Muscle layer of colon (tissue), 2 donors: ENCODE data around the gene DDX51.

Source experiments
- H3K27ac ChIP-seq: one replicate; pipeline ENCODE4 v1.7.0; 2013; ENCODE audit warnings: low read depth, mild to moderate bottlenecking, low read length, moderate library complexity
- H3K27me3 ChIP-seq, 2 donors: one replicate each; pipeline ENCODE4 v1.7.0; 2013; ENCODE audit warnings: low read length in 2 of 2, mild to moderate bottlenecking in 2 of 2; ENCODE audit not compliant: insufficient read depth in 2 of 2, control insufficient read depth in 1 of 2
- H3K36me3 ChIP-seq: one replicate; pipeline ENCODE4 v1.7.0; 2013; ENCODE audit warnings: mild to moderate bottlenecking, low read length; ENCODE audit not compliant: insufficient read depth
- H3K4me1 ChIP-seq: one replicate; pipeline ENCODE4 v1.7.0; 2013; ENCODE audit warnings: mild to moderate bottlenecking, low read length; ENCODE audit not compliant: insufficient read depth
- H3K4me3 ChIP-seq, 2 donors: one replicate each; pipeline ENCODE4 v1.7.0; 2013; ENCODE audit warnings: low read length in 2 of 2, low read depth in 1 of 2, mild to moderate bottlenecking in 1 of 2, moderate library complexity in 1 of 2
- H3K9ac ChIP-seq: one replicate; pipeline ENCODE4 v1.7.0; 2013; ENCODE audit warnings: low read length
- H3K9me3 ChIP-seq: one replicate; pipeline ENCODE4 v1.7.0; 2013; ENCODE audit warnings: mild to moderate bottlenecking, low read length
- donor health status: abdominal sarcoma.
- donor health status: Adenocarcinoma of cecum.

Gene DDX51

DNA sequence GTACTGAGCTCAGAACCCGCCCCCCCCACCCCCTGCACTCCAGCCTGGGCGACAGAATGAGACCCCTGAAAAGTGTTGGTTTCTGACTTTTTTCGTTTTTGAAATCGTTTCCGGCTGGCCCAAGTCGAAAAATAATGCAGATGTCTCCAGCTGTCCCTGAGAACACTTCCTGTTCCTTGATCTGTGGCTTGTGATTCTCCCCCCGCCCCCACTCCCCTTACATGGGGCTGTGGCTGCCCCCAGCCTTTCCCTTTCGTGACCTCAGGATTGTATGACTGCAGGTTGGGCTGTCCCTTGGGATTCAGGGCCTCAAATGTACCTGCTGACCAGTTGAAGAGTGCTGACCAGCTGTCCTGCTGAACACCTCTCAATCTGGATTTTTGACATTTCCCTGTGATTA, 34.2 kb upstream of the DDX51 start:
- Histone ChIP-seq H3K27me3 (peaks cover 6 to 54% of the 10 kb centered on the region in 2 donors), H3K4me1 (no peaks in the 10 kb centered on the region), H3K9ac (no peak overlapping the region), H3K4me3 (no peak overlapping the region), H3K9me3 (no peaks in the 10 kb centered on the region), H3K36me3 (no peaks in the 10 kb centered on the region), H3K27ac (no peak overlapping the region)

DNA sequence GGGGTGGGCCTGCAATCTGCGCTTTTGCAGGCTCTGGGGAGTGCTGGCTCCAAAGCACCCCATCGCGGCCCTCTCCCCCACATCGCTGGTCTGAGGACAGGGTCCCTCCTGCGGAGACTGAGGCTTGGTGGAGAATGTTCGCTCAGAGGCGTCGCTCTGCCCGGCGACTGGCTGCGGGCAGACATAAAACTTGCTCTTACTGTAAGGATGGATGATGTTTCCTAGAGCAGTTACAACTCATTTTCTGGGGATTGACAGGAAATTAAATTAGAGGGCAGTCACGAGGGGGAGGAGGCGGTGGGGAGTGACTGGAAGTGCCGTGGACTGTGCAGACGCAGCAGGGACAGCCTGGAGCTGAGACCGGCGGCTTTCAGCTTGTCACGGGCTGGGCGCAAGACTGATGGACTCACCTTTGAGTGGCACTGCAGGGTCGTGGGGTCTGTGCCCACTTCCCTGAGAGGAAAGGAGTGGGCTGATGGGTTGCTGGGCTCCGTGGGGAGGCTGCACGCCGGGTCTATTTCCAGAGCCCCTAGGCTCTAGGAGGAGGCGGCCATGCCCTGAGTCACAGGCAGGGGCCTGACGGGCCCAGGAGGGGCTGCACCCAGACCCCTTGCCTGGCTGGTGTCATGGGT, 32.9 kb upstream of the DDX51 start:
- Histone ChIP-seq H3K9me3 (no peaks in the 10 kb centered on the region), H3K4me3 (no peak overlapping the region), H3K27me3 (peaks cover 6 to 67% of the 10 kb centered on the region in 2 donors), H3K4me1 (no peaks in the 10 kb centered on the region), H3K36me3 (no peaks in the 10 kb centered on the region), H3K27ac (no peak overlapping the region), H3K9ac (no peak overlapping the region)

DNA sequence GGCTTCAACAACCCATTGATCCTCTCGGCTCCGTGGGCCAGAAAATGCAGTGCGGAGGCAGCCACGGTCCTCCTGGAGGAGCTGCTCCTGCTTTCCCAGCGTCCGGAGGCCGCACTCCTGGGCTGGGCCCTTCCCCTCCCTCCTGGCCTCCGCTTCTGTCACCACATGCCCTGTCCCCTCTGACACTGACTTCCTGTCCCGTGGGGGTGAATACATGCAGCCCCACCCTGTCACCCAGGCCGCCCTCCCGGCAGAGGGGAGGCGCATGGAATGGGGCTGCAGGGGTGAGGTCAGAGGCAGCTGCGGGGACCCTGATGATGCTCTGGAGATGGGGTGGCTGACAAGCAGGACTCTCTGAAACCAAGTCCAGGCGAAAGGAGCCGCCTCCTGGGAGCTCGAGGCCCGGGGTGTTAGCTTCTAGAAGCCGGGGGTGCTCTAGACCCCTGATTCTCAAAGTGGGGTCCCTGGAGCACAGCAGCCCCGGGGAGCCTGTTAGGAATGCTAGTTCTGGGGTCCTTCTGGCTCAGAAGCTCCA, 32.3 kb upstream of the DDX51 start:
- Histone ChIP-seq H3K27me3 (peaks cover 6 to 73% of the 10 kb centered on the region in 2 donors), H3K4me1 (no peaks in the 10 kb centered on the region), H3K9ac (no peak overlapping the region)

DNA sequence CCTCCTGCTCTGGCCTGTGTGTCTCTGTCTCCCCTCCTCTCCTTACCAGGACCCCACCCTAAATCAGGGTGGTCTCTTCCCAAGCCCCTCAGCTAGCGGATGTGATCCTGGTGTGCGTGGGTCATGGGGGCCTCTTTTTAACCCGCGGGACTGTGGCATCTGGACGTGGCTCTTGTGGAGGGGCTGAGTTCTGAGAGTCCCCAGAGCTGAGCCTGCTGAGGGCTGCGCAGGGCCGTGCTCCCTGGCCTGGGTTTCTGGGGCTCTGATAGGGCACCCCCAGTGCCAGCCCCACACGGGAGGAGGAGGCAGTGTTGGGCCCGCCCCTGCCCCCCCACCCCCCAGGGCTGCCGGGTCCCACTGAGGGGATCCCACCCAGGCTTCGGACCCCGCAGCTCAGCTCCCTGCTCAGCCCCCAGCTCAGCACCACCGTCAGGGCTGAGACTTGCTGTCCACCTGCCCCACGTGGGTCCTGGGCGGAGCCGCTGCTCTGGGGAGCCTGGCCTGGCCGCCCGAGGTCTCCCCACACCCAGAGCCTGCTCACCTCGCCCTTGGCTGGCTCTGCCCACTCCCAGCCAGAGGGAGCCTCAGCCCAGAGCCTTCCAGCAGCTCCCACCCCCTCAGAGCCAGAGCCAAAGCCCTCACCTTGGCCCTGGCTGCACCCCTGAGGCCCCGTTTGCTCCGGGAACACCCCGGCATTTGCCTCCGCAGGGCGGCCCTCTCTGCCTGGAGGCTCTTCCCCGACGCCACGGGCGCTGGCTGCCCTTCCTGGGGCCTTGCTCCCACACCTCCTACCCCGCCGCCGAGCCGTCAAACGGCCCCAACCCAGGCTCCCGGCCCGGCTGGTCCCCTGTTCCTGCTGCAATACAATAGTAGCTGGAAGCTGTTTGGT, 31.6 kb upstream of the DDX51 start:
- Histone ChIP-seq H3K36me3 (no peaks in the 10 kb centered on the region), H3K9me3 (no peaks in the 10 kb centered on the region), H3K4me1 (no peaks in the 10 kb centered on the region), H3K27ac (no peak overlapping the region), H3K9ac (no peak overlapping the region), H3K27me3 (peaks cover 6 to 80% of the 10 kb centered on the region in 2 donors), H3K4me3 (no peak overlapping the region)

More for the DNA sequence above, 32.3 kb upstream of the DDX51 start:
- H3K9me3 ChIP-seq = no peaks in the 10 kb centered on the region
- H3K4me3 ChIP-seq = no peak overlapping the region
- H3K27ac ChIP-seq = no peak overlapping the region
- no peaks in the 10 kb centered on the region for H3K36me3 ChIP-seq

DNA sequence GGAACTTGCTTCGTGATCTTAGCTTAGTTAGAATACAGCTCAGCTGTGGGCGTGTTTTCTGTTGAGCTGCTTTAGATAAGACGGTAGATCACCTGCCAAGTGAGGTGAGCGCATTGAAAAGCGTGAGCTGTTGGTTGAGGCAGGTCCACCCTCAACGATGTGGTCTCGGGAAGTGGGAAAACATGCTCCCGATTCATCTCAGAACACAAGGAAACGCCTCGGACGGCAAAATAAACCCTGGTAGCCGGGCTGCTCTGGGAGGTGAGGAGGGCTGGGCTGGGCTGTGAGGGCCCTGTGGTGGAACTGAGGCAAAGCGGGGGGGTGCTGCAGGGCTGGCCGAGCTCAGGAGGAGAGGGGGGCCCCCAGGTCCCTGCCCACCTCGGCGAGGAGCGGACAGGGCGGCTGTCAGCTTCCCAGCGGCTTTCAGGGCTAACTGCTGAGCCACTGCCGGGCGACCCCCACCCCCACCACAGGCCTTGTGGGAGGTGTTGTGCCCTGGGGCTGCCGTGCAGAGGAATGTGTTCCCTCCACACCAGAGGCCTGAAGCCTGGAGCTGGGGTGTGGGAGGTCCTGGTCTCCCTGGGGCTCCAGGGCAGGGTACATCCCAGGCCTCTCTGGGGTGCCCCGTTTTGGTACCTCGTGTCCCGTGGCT, 30.8 kb upstream of the DDX51 start:
- Histone ChIP-seq H3K27ac (no peak overlapping the region), H3K9ac (no peak overlapping the region), H3K4me3 (no peak overlapping the region), H3K27me3 (peaks cover 6 to 85% of the 10 kb centered on the region in 2 donors), H3K36me3 (no peaks in the 10 kb centered on the region), H3K4me1 (no peaks in the 10 kb centered on the region), H3K9me3 (no peaks in the 10 kb centered on the region)

DNA sequence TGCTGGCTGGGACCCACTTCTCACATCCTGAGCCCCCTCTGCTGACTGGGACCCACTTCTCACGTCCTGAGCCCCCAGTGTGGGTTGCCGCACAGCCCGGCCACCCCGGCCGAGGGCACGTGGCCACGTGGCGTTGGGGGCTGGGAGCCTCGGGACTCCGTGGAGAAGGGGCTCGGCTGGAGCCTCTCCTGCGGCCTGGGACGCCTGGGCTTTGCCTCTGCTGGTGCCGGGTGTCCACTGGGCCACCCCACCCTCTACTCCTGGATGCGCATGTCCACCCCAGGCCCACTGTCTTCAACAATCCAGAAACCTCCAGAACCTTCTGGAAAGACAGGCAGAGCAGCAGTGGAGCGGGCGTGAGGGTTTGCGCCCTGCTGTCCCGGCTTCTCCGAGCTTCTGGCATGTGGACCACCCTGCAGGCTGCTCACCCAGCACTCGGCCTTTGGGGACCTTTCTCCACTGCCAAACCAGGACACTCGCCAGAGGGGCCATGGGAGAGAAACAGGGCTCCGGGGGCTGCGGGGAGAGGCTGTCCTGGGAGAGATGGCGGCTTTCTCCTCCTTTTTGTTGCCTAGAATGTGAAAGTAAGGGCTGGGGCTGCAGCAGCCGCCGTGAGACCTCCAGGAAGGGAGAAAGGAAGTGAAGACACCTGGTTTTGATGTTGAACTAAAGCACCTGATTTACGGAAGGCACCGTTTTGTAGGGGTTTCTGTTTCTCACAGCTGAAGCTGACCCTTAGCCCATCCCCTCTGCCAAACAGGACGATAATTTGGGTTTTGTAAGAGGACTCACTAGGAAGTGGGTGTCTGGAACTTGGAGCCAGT, 30.1 kb upstream of the DDX51 start:
- peaks cover 6 to 84% of the 10 kb centered on the region in 2 donors for H3K27me3 ChIP-seq
- no peak overlapping the region for H3K4me3 ChIP-seq
- H3K4me1 ChIP-seq = no peaks in the 10 kb centered on the region
- H3K9ac ChIP-seq = no peak overlapping the region
- no peaks in the 10 kb centered on the region for H3K36me3 ChIP-seq
- no peaks in the 10 kb centered on the region for H3K9me3 ChIP-seq
- no peak overlapping the region for H3K27ac ChIP-seq

DNA sequence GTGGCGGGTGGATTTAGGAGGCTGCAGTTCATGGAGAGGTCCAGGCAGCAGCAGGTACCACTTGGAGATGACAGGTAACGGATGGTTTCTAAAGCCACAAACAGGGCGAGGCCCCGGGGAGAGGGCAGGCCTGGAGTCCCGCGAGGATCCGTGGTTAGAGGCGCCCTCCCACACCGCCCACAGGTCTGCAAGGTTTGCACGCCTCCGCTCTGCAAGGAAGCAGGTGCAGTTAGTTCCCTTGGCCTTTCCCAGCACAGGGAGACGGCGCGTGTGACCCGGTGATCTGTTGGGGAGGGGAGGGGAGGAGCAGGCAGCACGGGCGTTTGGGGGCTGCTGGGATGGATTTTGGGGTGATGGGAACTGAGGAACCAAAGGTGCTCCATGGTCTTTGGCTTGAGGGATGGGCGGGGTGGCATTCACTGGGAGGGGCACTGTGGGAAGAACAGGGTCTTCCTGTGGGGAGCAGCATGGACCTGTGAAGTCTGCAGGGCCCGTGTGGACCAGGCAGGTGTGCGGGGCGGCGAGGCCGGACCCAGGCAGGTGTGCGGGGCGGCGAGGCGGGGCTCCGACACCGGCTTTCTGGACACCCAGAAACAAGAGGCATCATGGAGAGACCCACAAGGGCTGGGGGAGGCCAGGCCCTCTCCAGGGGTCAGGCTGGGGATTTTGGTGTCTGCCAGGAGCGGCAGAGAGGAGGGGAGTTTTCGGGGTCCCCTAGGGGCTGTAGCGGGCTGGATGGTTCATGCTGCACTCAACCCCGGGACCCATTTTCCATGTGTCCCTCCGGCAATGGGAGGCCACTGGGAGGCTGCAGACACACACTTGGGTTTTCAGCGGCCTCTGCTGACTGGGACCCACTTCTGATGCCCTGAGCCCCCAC, 29.3 kb upstream of the DDX51 start:
- Histone ChIP-seq H3K36me3 (no peaks in the 10 kb centered on the region), H3K9ac (no peak overlapping the region), H3K27ac (no peak overlapping the region), H3K4me1 (no peaks in the 10 kb centered on the region), H3K27me3 (peaks cover 6 to 82% of the 10 kb centered on the region in 2 donors), H3K9me3 (no peaks in the 10 kb centered on the region), H3K4me3 (no peak overlapping the region)

DNA sequence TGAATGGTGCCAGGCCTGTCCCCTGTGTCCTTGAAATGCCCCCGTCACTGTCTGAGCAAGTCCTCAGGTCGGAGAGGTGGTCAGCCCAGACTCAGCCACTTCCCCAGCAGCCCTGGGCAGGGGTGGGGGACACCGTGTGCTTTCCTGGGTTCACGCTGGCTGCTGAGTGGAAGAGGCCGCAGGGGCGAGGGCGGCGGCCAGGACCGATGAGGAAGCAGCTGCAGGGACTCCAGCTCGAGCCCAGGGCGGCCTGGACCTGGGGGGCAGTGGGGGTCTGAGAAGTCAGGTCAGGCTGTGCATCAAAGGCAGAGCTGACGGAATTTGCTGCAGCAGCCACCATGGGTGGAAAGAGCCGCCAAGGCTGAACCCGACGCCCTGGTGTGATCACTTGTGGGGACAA, 28.5 kb upstream of the DDX51 start:
- Histone ChIP-seq H3K27ac (no peak overlapping the region), H3K9me3 (no peaks in the 10 kb centered on the region), H3K4me3 (no peak overlapping the region), H3K4me1 (no peaks in the 10 kb centered on the region), H3K36me3 (no peaks in the 10 kb centered on the region), H3K27me3 (peaks cover 6 to 82% of the 10 kb centered on the region in 2 donors), H3K9ac (no peak overlapping the region)

DNA sequence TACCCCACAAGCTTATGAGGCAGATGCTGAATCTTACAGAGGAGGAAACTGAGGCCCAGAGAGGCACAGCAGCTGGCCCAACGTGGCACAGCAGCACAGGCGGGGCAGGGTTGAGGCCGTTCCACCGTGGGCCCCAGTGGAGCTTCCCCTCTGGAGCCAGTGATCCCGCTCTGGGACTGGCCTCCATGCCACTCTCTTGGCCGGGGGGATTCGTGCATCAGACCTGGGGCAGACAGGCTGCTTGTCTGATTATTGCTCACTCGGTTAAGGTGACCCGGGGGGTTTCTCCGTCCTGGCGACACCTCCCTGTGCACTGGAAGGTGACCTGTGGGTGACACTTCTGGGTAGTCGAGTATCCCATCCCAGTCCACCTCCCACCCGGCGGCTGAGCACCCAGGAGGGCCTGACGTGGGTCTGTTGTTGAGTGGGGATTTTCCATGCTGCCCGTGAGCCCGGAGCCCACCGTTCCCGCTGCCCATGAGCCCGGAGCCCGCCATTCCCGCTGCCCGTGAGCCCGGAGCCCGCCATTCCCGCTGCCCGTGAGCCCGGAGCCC, 27.9 kb upstream of the DDX51 start:
- Histone ChIP-seq H3K36me3 (no peaks in the 10 kb centered on the region), H3K27me3 (peaks cover 3 to 83% of the 10 kb centered on the region in 2 donors), H3K4me3 (no peak overlapping the region)

More for the DNA sequence above, 27.9 kb upstream of the DDX51 start:
- H3K4me1 ChIP-seq = no peaks in the 10 kb centered on the region
- no peaks in the 10 kb centered on the region for H3K9me3 ChIP-seq
- H3K27ac ChIP-seq = no peak overlapping the region
- no peak overlapping the region for H3K9ac ChIP-seq
